Activated T-cell treated with anti-CD3 and anti-CD28 coated beads, Interleukin-2, amount 50 U/mL, for 72 hours (primary cell): ENCODE measurements around the gene KCTD16. TPM values are rescaled to one million over a fixed set of nuclear protein-coding genes. Genes with fewer than 3 reads are reported as not detected.

Source experiments
- ATAC-seq, 2 donors: fragments of 150-1000 bp; cut with Tn5 transposase; replicated peaks in 1 of 2; 2 replicates each; pipeline ENCODE4 v1.10.0; 2021; ENCODE audit warnings: moderate library complexity in 2 of 2, mild to moderate bottlenecking in 1 of 2
- DNase-seq, 2 donors: peaks; one replicate each; pipeline ENCODE4 v3.0.0; 2021 to 2022; ENCODE audit warnings: mixed read lengths in 1 of 2
- H3K27ac Mint-ChIP-seq: one replicate; pipeline ENCODE4 v1.8.0; 2022; ENCODE audit warnings: mild to moderate bottlenecking, moderate library complexity, mixed read lengths
- H3K27me3 Mint-ChIP-seq: one replicate; pipeline ENCODE4 v1.8.0; 2022; ENCODE audit warnings: low read depth, mixed read lengths
- H3K36me3 Mint-ChIP-seq, 2 donors: one replicate each; pipeline ENCODE4 v1.8.0; 2022; ENCODE audit warnings: mixed read lengths in 2 of 2, mild to moderate bottlenecking in 1 of 2; ENCODE audit not compliant: insufficient read depth in 2 of 2
- H3K4me1 Mint-ChIP-seq: one replicate; pipeline ENCODE4 v1.8.0; 2022; ENCODE audit warnings: low read depth, mixed read lengths
- H3K4me3 Mint-ChIP-seq, 2 donors: one replicate each; pipeline ENCODE4 v1.8.0; 2022; ENCODE audit warnings: mild to moderate bottlenecking in 2 of 2, mixed read lengths in 2 of 2, moderate library complexity in 2 of 2
- H3K9me3 Mint-ChIP-seq, 2 donors: one replicate each; pipeline ENCODE4 v1.8.0; 2022; ENCODE audit warnings: mixed read lengths in 2 of 2
- total RNA-seq, 2 donors: library from RNA; stranded (reverse); gene quantifications; one replicate each; pipeline ENCODE4 v1.2.3, GENCODE V29; 2022

The KCTD16 gene
- total RNA-seq, 2 donors from 2014 or later = 0.07 to 0.25 TPM

DNA sequence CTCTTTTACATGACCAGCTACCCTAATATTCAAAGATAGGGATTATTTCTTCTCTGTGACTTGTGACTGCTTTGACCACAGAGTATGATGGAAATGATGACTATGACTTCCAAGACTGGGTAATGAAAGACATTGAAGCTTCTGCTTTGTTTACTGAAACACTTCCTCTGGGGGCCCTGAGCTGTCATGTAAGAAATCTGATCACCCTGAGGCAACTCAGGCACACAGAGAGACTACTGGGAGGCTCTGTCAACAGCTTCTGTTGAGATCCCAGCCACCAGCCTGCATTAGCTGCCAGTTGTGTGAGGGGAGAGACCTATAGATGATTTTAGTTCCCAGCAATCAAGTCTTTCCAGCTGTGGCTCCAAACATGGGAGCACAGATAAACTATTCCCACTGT lies 76.5 kb downstream of the KCTD16 start:
- no peak for DNase-seq
- Mint-ChIP-seq H3K36me3 (no peaks in the 10 kb centered on the region), H3K27me3 (peaks cover 27% of the 10 kb centered on the region), H3K4me3 (no peak overlapping the region), H3K27ac (no peak overlapping the region), H3K4me1 (no peaks in the 10 kb centered on the region), H3K9me3 (no peaks in the 10 kb centered on the region)
- no peak for ATAC-seq

DNA sequence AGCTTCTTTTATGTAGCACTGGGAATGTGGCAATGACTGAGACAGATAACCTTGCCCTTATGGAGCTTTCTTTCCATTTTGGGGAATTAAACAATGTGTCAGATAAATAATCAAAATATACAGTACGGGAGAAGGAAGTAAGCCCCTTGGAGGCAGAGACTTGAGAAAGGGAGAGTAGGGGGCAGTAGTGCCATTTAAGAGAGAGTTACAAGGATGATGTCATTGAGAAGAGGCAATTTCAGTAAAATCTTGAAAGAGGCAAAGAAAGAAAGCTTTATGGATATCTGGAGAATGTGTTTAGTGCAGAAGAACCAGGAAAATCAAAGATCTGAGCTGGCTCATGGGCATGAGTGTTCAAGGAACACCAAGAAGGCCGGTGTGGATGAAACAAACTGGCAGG lies 77.3 kb downstream of the KCTD16 start:
- Mint-ChIP-seq H3K27me3 (peaks cover 27% of the 10 kb centered on the region), H3K9me3 (no peaks in the 10 kb centered on the region), H3K4me3 (no peak overlapping the region), H3K36me3 (no peaks in the 10 kb centered on the region), H3K27ac (no peak overlapping the region), H3K4me1 (no peaks in the 10 kb centered on the region)
- DNase-seq = no peak
- no peak for ATAC-seq

DNA sequence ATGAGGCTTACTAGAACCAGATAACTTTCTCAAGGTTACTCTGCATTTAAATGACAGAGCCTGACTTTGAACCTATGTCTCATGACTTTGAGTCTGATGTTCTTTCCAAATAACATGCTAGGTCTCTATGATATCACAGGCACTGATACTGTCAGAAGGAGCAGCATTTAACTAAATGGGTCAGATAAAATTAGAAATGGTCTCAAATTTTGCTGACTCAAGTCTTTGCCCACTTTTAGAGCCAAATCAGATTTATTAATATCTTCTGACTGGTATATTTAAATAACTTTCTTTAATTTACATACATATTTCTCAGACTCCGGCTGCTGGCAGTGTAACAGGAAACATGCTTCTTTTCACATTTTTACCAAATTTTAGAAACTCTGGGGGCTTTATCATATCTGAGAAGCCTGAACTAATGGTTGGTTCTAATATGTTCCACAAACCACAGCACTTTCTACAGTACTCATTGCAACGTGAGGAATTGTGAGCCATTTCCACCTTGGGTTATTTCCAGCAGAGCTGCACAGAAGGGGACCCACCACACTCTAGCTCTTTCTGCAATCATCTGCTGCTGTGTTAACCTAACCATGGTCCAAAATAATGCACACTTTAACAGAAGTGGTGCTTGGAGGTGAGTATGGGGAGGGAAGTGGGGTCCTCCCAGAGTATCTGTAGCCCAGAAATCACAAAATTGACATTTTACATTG lies 79.2 kb downstream of the KCTD16 start:
- DNase-seq (no peak), ATAC-seq (no peak)
- H3K9me3 Mint-ChIP-seq = no peaks in the 10 kb centered on the region
- H3K36me3 Mint-ChIP-seq = no peaks in the 10 kb centered on the region
- H3K27me3 Mint-ChIP-seq = peaks cover 27% of the 10 kb centered on the region
- H3K27ac Mint-ChIP-seq = no peak overlapping the region
- H3K4me1 Mint-ChIP-seq = no peaks in the 10 kb centered on the region
- no peak overlapping the region for H3K4me3 Mint-ChIP-seq

DNA sequence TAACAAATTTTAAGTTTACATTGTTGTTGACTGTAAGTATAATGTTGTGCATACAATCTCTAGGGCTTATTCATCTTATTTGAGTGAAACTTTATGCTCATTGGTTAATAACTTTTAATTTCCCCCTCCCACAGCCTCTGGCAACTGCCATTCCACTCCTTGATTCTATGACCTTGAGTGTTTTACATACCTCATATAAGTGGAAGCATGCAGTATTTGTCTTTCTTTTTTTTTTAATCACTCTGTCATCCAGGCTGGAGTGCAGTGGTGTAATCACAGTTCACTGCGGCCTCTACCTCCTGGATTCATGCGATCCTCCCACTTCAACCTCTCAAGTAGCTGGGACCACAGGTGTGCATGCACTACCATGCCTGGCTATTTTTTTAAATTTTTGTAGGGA lies 83.9 kb downstream of the KCTD16 start:
- Mint-ChIP-seq H3K27ac (no peak overlapping the region), H3K9me3 (no peaks in the 10 kb centered on the region), H3K4me3 (no peak overlapping the region), H3K27me3 (peaks cover 8% of the 10 kb centered on the region), H3K36me3 (no peaks in the 10 kb centered on the region), H3K4me1 (no peaks in the 10 kb centered on the region)
- DNase-seq (no peak), ATAC-seq (no peak)

DNA sequence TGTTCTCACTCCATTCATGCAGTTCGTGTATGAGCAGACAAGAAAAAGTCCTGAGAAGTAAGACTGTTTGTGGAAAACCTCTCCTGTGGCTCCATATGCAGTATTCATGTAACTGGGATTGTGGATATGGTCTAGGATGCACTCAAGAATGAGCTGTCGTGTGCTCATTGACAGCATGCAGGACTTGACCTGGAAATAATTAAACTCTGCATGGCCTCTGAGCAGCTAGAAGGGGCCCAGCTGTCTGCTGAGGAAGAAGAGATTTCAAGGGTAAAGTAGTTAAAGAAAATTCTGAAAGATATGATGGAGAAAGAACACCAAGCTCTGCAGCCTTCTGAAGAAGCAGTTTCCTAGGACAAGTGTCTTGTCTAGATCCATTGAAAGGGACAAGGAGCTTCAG lies 89.4 kb downstream of the KCTD16 start:
- no peak for ATAC-seq
- peaks cover under 1% of the 10 kb centered on the region for H3K27me3 Mint-ChIP-seq
- H3K27ac Mint-ChIP-seq = no peak overlapping the region
- H3K4me1 Mint-ChIP-seq = no peaks in the 10 kb centered on the region
- no peak overlapping the region for H3K4me3 Mint-ChIP-seq
- H3K36me3 Mint-ChIP-seq = no peaks in the 10 kb centered on the region
- DNase-seq = no peak
- H3K9me3 Mint-ChIP-seq = no peaks in the 10 kb centered on the region

DNA sequence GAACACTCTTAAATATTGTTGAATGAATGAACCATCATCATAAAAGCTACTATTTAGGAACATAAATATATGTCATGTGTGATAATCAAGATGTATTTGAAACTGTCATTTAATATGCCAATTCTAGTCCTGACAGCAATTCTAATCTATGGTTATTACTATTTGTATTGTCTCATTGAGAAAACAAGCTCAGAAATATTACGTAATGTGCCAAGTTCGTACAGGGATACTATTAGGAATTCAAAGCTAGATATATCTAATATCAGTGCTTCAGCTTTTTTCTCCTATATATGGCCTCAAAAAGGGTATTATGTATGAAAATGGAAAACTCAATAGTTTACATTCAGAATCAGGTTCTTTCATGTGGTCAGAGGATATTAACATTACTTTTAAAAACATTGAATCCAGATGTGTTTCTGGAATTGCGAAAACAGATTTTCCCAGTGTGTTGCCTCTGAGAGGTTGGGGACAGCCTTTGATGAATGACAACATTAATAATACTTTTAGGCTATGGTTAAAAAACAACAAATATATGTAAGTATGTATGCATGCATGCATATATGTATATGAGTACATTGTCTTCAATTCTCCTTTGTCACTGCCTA lies 95.1 kb downstream of the KCTD16 start:
- H3K4me3 Mint-ChIP-seq = no peak overlapping the region
- no peak for DNase-seq
- H3K9me3 Mint-ChIP-seq = no peaks in the 10 kb centered on the region
- no peaks in the 10 kb centered on the region for H3K4me1 Mint-ChIP-seq
- H3K27me3 Mint-ChIP-seq = peaks cover 19% of the 10 kb centered on the region
- no peaks in the 10 kb centered on the region for H3K36me3 Mint-ChIP-seq
- no peak for ATAC-seq
- no peak overlapping the region for H3K27ac Mint-ChIP-seq

DNA sequence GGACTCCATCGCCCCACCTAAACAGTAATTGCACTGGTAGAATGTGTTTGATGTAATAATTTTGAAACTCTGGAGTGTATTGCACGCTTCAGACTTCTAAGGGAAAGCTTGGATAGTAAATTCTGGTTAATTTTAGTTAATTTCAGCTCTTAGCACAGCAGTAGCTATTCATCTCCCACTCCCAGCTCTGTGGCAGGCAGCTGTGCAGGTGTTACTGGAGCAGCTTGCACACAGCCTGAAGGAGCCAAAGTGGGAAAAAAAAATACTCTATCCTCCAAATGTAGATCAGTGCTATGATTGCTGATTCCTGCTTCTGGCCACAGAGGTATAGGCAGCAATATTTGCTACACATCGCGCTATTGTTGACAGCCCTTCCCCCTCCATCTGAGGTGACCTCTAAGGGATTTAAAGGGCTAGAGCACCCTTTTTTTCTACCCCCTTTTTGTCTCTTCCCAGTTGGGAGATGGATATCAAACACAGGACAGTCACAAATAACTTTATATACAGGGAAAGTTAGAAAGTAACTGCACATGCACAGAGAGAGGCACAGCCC lies 97.4 kb downstream of the KCTD16 start:
- Mint-ChIP-seq H3K9me3 (no peaks in the 10 kb centered on the region), H3K27ac (no peak overlapping the region), H3K27me3 (peaks cover 19% of the 10 kb centered on the region), H3K4me3 (no peak overlapping the region), H3K4me1 (no peaks in the 10 kb centered on the region), H3K36me3 (no peaks in the 10 kb centered on the region)
- DNase-seq (no peak), ATAC-seq (no peak)

DNA sequence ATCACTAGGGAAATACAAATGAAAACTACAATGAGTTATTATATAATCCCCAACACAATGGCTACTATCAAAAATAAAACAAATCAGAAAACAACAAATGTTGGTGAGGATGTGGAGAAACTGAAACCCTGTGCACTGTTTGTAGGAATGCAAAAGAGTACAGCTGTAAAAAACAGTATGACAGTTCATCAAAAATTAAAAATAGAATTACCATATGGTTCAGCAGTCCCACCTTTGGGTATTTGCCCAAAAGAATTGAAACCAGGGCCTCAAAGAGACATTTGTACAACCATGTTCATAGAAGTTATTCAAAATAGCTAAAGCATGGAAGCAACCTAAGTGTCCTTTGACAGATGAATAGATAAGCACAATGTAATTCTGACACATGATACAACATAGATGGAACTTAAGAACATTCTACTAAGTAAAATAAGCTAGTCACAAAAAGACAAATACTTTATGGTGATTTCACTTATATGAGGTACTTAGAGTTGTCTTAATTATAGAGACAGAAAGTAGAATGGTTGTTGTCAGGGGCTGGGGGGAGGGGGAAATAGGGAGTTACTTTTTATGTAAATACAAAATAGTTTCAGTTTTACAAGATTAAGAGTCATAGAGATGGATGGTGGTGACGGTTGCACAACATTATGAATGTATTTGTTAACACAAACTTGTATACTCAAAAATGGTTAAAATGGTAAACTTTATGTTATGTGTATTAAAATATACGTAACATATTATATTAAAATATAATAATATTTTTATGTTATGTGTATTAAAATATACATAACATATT lies 102.8 kb downstream of the KCTD16 start:
- Mint-ChIP-seq H3K27me3 (peaks cover 8% of the 10 kb centered on the region), H3K27ac (no peak overlapping the region), H3K9me3 (peaks cover 0 to 2% of the 10 kb centered on the region in 2 donors), H3K4me1 (no peaks in the 10 kb centered on the region), H3K4me3 (no peak overlapping the region), H3K36me3 (no peaks in the 10 kb centered on the region)
- DNase-seq (no peak), ATAC-seq (no peak)

DNA sequence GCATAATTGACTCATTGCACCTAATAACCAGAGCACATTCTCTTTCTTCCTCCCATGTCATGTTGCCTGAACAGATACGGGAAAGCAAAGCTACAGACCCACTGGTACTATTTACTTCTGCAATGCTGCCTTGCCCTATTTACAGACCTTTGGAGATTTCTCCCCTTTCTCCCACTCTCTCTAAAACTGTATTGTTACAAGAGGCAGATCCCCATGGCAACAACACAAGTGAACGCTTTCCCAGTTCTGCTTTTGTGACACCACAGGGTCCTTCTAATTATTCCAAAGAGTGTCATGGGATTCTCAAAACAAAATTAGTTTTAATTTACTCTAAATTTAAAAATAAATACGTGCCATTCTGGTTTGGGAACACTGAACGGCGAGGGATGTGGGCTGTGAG lies 104.7 kb downstream of the KCTD16 start:
- no peak for ATAC-seq
- Mint-ChIP-seq H3K4me3 (no peak overlapping the region), H3K4me1 (no peaks in the 10 kb centered on the region), H3K27ac (no peak overlapping the region), H3K27me3 (no peaks in the 10 kb centered on the region), H3K36me3 (no peaks in the 10 kb centered on the region), H3K9me3 (peaks cover 0 to 2% of the 10 kb centered on the region in 2 donors)
- DNase-seq = no peak

DNA sequence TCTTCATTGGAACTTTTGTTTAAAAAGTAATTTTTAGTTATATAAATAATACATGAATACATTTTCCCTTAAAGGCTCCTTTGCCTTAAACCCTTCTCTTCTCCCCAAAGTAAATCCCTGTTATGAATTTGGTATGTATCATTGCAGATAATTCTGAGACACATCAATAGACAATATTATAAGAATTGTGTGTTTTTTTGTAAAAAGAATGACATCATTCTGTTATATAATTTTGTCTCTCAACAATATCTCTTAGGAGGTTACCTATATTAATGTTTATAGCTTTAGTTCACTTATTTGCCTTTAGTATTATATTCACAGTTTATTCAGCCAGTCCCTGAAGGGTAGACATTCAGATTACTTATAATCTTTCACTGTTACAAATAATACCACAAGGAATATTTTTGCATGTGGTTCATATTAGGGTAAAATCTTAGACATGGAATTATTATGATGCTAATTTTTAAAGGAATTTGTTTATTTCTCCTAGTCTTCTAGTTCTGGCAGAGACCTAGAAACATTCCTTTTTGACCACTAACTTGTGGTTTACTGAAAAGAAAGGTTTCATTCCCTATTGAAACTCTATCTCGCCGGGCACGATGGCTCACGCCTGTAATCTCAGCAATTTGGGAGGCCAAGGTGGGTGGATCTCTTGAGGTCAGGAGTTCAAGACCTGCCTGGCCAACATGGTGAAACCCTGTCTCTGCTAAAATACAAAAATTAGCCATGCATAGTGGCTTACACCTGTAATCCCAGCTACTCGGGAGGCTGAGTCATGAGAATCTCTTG lies 105.6 kb downstream of the KCTD16 start:
- H3K9me3 Mint-ChIP-seq = peaks cover 0 to 2% of the 10 kb centered on the region in 2 donors
- DNase-seq (no peak), ATAC-seq (no peak)
- H3K27me3 Mint-ChIP-seq = no peaks in the 10 kb centered on the region
- no peak overlapping the region for H3K27ac Mint-ChIP-seq
- H3K4me3 Mint-ChIP-seq = no peak overlapping the region
- H3K36me3 Mint-ChIP-seq = no peaks in the 10 kb centered on the region
- H3K4me1 Mint-ChIP-seq = no peaks in the 10 kb centered on the region

DNA sequence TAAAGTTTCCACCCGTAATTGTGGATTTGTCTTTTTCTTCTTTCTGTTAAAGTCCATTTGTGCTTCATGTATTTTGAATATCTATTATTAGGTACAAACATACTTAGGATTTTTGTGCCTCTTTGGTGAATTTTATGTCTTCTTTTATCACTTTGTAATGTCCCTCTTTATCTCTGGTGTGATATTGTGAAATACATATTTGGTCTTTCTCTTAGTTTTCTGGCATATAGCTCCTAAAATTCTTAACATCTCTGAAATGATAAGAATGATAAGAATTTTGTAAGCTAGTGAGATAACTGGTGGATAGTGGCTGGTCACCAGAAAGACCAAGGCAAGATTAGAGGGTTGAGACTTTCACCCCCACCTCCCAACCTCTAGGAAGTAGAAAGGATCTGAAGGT lies 111.1 kb downstream of the KCTD16 start:
- Mint-ChIP-seq H3K36me3 (no peaks in the 10 kb centered on the region), H3K27me3 (no peaks in the 10 kb centered on the region)
- no peak for ATAC-seq

DNA sequence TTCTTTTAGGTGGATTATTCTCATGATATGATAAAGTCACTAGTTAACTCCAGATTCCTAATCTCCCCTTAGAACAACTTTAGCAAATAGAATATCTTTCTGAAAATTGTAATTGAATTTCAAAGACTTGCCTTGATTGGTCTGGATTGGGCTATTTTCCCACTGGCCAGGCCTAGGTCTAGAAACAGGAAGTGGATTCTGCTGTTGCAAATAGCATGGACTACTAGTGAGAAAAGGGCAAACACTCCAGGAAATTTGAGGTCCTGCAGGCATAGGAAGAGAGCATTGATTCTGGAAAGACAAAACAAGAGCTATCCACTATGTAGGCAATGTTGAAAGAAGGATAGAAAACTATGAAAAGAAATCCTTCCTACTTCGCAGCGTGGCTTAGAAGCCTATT lies 113.4 kb downstream of the KCTD16 start:
- H3K4me1 Mint-ChIP-seq = no peaks in the 10 kb centered on the region
- no peaks in the 10 kb centered on the region for H3K27me3 Mint-ChIP-seq
- no peak overlapping the region for H3K4me3 Mint-ChIP-seq
- ATAC-seq = no peak
- H3K27ac Mint-ChIP-seq = no peak overlapping the region
- H3K9me3 Mint-ChIP-seq = no peaks in the 10 kb centered on the region
- DNase-seq = no peak
- H3K36me3 Mint-ChIP-seq = no peaks in the 10 kb centered on the region

More for the DNA sequence above, 111.1 kb downstream of the KCTD16 start:
- H3K27ac Mint-ChIP-seq = no peak overlapping the region
- H3K4me3 Mint-ChIP-seq = no peak overlapping the region
- H3K9me3 Mint-ChIP-seq = no peaks in the 10 kb centered on the region
- no peaks in the 10 kb centered on the region for H3K4me1 Mint-ChIP-seq
- no peak for DNase-seq
